Measurements from ENCODE around the gene DTNB.
"Not testable (repeated sequence)": the region's sequence is repeated elsewhere in the genome, so short reads cannot be mapped to it uniquely, and the experiment has no call there.

The DTNB gene

DNA sequence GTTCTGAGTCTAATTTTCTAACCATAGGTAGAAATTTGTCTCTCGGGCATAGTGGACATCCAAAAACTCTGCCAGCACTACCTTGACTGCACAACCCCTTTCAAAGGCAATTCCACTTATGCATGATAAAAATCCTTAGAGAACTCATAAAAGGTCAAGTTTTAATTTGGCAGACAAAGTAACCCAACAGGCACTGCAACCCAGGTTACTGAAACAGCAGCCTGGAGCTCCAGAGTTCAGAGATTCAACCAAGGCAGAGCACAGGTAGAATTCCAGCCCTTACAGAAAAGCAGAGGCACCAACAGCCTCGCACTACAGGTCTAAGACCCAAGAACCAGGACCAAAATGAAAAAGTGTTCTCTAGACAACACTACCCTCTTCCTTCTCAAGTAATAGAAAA, 1.8 kb downstream of the DTNB start:
- TF ChIP-seq, protein P1, sequence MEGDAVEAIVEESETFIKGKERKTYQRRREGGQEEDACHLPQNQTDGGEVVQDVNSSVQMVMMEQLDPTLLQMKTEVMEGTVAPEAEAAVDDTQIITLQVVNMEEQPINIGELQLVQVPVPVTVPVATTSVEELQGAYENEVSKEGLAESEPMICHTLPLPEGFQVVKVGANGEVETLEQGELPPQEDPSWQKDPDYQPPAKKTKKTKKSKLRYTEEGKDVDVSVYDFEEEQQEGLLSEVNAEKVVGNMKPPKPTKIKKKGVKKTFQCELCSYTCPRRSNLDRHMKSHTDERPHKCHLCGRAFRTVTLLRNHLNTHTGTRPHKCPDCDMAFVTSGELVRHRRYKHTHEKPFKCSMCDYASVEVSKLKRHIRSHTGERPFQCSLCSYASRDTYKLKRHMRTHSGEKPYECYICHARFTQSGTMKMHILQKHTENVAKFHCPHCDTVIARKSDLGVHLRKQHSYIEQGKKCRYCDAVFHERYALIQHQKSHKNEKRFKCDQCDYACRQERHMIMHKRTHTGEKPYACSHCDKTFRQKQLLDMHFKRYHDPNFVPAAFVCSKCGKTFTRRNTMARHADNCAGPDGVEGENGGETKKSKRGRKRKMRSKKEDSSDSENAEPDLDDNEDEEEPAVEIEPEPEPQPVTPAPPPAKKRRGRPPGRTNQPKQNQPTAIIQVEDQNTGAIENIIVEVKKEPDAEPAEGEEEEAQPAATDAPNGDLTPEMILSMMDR (IDR thresholded peaks at IDR 0.05; ENCODE audit: control insufficient read depth, extremely low read depth, insufficient read depth), result no peak
- peak overlapping the region; percentile 80 for H3K4me3 ChIP-seq (ENCODE audit: low read depth, low read length)
- DNase-seq (ENCODE audit: low read depth), result peak; percentile 91

DNA sequence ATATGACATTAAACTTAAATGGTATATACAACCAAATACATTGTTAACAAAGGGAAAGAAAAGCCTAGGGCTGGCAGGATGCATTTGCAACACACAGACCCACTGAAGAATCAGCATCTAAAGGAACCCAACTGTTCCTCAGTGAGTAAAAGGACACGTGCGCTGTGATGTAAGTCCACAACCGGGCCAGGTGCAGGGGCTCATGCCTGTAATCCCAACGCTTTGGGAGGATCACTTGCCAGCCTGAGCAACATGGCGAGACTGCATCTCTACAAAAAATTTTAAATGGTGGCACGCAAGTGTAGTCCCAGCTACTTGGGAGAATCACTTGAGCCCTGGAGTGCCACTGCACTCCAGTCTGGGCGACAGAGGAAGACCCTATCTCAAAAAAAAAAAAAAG, 3.9 kb downstream of the DTNB start:
- no peak for DNase-seq (ENCODE audit: low read depth)
- no peak overlapping the region for H3K4me3 ChIP-seq (ENCODE audit: low read depth, low read length)
- TF ChIP-seq, protein P1 (IDR thresholded peaks at IDR 0.05; ENCODE audit: control insufficient read depth, extremely low read depth, insufficient read depth), result no peak

DNA sequence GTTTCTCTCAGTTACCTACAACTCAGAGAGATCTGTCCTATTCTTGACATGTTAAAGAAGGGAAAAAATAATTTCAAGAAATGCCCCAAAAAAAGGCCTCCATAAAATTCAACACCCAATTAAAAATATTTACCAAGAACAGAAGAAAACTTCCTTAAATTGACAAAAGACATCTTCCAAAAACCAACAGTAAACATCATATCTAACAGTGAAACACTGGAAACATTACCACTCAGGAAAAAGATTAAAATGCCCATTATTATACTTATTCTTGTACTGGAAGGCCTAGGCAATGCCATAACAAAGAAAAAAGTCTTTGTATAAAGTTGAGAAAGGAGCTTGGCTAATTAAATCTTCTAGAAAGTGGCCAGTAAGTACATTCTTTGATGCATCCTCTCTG, 7.2 kb downstream of the DTNB start:
- DNase-seq (ENCODE audit: low read depth), result no peak
- TF ChIP-seq, protein P1 (IDR thresholded peaks at IDR 0.05; ENCODE audit: control insufficient read depth, extremely low read depth, insufficient read depth), result no peak
- no peak overlapping the region for H3K4me3 ChIP-seq (ENCODE audit: low read depth, low read length)

DNA sequence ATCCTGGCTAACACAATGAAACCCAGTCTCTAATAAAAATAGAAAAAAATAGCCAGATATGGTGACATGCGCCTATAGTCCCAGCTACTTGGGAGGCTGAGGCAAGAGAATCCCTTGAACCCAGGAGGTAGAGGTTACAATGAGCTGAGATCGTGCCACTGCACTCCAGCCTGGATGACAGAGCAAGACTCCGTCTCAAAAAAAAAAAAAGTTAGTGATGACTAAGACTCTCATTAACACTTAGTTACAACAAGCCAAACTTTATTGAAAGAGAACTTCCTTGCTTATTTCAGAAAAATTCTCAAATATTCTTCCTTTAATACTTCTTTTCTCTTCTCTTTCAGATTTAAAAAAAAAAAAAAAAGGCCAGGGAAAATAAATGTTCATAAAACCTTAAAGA, 7.9 kb downstream of the DTNB start:
- not testable (repeated sequence) for H3K4me3 ChIP-seq (ENCODE audit: low read depth, low read length); DNase-seq (ENCODE audit: low read depth)

DNA sequence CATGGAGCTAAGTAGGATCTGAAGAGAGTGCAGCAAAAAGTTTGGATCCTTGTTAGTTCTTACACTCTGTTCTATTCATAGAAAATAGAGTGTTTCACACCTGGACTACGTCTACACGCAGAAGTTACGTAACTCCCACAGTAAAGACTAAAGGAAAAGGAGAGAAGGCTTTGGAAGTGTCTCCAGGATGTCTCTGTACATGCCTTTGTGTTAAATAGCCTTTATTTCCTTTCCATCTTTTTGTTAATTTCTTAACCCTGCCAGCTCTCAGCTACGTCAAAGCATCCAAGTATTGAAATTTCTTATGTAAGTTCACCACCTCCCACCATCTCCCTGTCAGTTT, 8.4 kb downstream of the DTNB start:
- DNase-seq (ENCODE audit: low read depth), result no peak
- no peak overlapping the region for H3K4me3 ChIP-seq (ENCODE audit: low read depth, low read length)
- TF ChIP-seq, protein P1 (IDR thresholded peaks at IDR 0.05; ENCODE audit: control insufficient read depth, extremely low read depth, insufficient read depth), result no peak

DNA sequence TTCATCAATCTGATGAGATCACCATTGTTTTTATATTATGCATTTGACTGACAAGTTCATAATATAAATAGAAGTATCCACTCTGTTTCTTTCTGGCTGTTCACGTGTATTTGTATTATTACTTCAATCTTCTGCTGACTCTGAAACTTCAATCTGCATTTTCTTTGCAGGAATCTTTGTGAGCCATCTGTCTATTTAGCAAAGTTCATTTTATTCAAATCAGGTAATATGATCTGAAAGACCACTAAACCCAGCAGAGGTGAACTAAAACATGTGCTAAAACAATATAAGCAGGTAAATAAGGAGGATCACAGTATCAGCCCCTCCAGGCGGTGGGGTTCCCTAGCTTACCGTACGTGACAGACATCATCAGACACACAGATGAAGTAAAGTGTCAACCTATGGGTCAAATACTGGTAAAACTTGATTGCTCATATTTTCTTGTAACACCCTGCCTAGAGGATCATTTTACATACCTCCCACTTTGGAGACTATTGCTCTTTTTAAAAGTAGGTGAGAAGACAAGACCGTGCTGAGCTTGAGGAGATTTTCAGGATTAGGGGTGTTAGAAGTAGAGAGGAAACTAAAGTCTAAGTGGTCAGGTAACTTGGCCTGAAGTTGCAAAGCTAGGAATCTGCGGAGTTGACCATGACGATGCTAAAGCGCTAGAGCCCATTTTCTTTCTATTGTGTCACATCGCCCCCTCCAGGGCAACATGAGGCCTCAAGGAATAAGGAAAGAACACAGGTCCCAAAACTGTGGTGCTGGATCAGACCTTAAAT, 9.0 kb downstream of the DTNB start:
- DNase-seq (ENCODE audit: low read depth), result no peak
- no peak overlapping the region for H3K4me3 ChIP-seq (ENCODE audit: low read depth, low read length)
- TF ChIP-seq, protein P1 (IDR thresholded peaks at IDR 0.05; ENCODE audit: control insufficient read depth, extremely low read depth, insufficient read depth), result peak; percentile 49

DNA sequence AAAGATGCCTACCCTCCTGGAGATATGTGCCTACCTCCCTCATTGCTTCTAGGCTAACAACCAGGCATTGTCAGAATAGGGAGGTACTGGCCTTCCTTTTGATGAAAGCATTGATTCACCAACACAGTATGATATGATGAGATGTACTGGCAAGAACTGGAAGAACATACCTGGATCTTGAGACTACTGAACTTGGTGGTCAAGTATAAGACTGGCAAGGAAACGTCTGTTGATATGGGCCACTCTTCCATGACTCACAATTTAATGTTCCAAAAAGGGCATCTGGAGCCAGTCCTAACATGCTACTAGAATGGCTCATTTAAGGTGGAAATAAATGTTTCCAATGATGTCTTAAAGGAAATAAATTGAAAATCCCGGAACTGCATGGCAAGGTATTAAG, 18.1 kb downstream of the DTNB start:
- TF ChIP-seq, protein P1 (IDR thresholded peaks at IDR 0.05; ENCODE audit: control insufficient read depth, extremely low read depth, insufficient read depth), result no peak
- H3K4me3 ChIP-seq (ENCODE audit: low read depth, low read length), result no peak overlapping the region
- no peak for DNase-seq (ENCODE audit: low read depth)

Measured in LNCaP clone FGC (cell line).